ENCODE measurements around the gene MCF2L. TPM values are rescaled to one million over a fixed set of nuclear protein-coding genes. Genes with fewer than 3 reads are reported as not detected.

MCF2L gene
- polyA plus RNA-seq, 2 donors, result 10.9 to 19.4 TPM

DNA sequence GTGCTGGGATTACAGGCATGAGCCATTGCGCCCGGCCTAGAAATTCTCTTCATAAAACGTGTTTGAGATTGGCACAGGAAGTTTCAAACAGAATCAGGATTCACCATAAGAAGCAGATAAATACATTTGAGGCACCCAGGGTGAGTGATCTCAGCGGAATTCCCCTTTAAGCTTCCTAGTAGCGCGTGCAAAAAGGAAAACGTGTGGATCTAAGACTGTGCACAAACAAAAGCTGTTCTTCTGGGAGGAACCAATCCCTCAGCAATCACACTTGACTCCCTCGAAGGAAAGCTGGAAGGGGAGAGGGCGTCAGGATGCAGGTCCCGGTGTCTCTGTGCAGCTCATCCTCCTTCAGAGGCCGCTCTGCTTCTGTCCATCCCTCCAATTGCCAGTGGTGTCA is 15.5 kb downstream of the MCF2L start:
- H3K27me3 ChIP-seq (ENCODE audit: control insufficient read depth in 1 of 2, insufficient read depth in 2 of 2, low read length in 2 of 2), result peaks cover 0 to 2% of the 10 kb centered on the region in 2 donors
- peaks cover 0 to 4% of the 10 kb centered on the region in 2 donors for H3K9me3 ChIP-seq (ENCODE audit: control insufficient read depth in 2 of 2, insufficient read depth in 1 of 2, low read depth in 1 of 2, low read length in 1 of 2)
- H3K27ac ChIP-seq (ENCODE audit: low read depth in 2 of 2, low read length in 1 of 2), result peak overlapping the region in 1 of 2 donors; percentile 25
- WGBS, 2 donors, result 56 to 60% methylated on average over 11 of the region's 11 CpGs
- H3K36me3 ChIP-seq (ENCODE audit: control insufficient read depth in 2 of 2, insufficient read depth in 2 of 2, low read length in 1 of 2), result no peaks in the 10 kb centered on the region
- H3K4me1 ChIP-seq (ENCODE audit: control insufficient read depth in 2 of 2, insufficient read depth in 2 of 2, low read length in 1 of 2), result peaks cover 0 to 5% of the 10 kb centered on the region in 2 donors
- peak overlapping the region; percentile 54 for H3K4me3 ChIP-seq (ENCODE audit: low read depth in 1 of 2, low read length in 2 of 2)

DNA sequence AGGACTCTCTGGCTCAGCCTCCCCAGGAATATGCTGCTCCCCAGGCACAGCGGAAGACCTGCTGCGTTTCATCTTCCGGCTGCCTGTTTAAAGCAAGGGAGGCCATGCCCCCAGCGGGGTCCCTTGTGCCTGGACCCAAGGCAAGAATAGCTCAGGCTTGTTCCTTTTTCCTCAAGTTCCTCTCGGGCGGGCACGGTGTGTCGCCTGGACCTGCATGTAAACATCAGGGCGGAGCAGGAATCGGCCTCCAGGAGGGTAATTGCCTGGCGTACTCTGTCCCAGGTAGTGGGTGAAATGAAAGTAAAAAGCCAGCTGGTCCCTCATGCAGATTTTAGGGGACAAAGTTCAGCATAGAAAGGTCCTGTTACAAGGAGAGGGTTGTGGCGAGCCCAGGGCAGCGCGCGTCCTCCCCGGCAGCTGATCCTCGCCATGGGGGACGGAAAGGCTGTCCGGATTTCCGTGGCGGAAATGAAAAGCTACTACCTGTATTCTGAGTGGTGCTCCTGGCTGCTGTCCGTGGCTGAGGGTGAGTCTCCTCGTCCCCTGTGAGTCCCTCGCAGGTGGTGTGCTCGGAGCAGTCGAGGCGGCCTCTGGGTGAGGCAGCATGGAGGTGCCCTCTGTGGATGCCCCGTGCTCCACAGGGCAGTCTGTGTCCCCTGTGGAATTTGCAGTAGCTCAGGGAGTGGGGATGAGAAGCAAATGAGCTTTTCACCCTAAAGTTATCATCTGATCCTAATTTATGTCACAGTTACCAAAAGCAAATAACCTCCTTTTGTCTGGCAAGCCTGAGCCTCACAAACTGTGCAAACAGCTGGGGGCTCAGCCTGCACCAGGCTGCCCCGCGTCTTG is 16.2 kb downstream of the MCF2L start:
- H3K9me3 ChIP-seq (ENCODE audit: control insufficient read depth in 2 of 2, insufficient read depth in 1 of 2, low read depth in 1 of 2, low read length in 1 of 2), result peaks cover 0 to 9% of the 10 kb centered on the region in 2 donors
- 39 to 47% methylated on average over 30 of the region's 30 CpGs for WGBS, 2 donors
- H3K4me3 ChIP-seq (ENCODE audit: low read depth in 1 of 2, low read length in 2 of 2), result peak overlapping the region; percentile 54
- peak overlapping the region; percentile 10 to 25 for H3K27ac ChIP-seq (ENCODE audit: low read depth in 2 of 2, low read length in 1 of 2)
- peaks cover 0 to 5% of the 10 kb centered on the region in 2 donors for H3K4me1 ChIP-seq (ENCODE audit: control insufficient read depth in 2 of 2, insufficient read depth in 2 of 2, low read length in 1 of 2)
- H3K27me3 ChIP-seq (ENCODE audit: control insufficient read depth in 1 of 2, insufficient read depth in 2 of 2, low read length in 2 of 2), result peaks cover 0 to under 1% of the 10 kb centered on the region in 2 donors
- no peaks in the 10 kb centered on the region for H3K36me3 ChIP-seq (ENCODE audit: control insufficient read depth in 2 of 2, insufficient read depth in 2 of 2, low read length in 1 of 2)

DNA sequence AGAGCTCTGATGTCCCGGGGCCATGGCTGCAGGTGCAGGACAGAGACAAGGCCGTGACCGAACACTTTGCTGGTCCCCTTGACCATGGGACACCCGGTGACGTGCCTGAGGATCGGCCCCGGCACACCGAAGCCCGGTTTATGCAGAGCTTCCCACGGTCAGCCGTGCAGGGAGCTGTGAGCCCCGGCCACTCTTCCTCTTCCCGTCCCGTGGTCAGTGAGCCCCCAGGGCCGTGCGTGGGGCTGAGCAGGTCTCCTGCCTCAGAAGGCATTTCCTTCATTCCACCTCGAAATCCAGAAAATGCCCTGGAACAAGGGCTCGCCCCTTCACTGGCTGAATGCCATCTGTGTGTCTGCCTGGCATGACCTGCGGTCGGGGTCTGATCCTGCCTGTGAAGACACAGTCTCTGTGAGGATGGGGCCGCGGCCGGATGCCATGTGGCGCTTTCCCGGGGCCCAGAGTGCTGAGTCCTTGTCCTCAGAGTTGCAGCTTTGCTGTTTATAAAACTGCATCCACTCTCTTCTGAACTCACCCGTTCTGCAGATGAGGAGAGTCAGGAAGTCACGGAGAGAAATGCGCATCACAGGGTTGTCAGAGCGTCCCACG is 16.9 kb downstream of the MCF2L start:
- peaks cover 0 to 8% of the 10 kb centered on the region in 2 donors for H3K4me1 ChIP-seq (ENCODE audit: control insufficient read depth in 2 of 2, insufficient read depth in 2 of 2, low read length in 1 of 2)
- H3K4me3 ChIP-seq (ENCODE audit: low read depth in 1 of 2, low read length in 2 of 2), result peak overlapping the region in 1 of 2 donors; percentile 54
- no peak overlapping the region for H3K27ac ChIP-seq (ENCODE audit: low read depth in 2 of 2, low read length in 1 of 2)
- H3K9me3 ChIP-seq (ENCODE audit: control insufficient read depth in 2 of 2, insufficient read depth in 1 of 2, low read depth in 1 of 2, low read length in 1 of 2), result peaks cover 0 to 9% of the 10 kb centered on the region in 2 donors
- no peaks in the 10 kb centered on the region for H3K27me3 ChIP-seq (ENCODE audit: control insufficient read depth in 1 of 2, insufficient read depth in 2 of 2, low read length in 2 of 2)
- no peaks in the 10 kb centered on the region for H3K36me3 ChIP-seq (ENCODE audit: control insufficient read depth in 2 of 2, insufficient read depth in 2 of 2, low read length in 1 of 2)
- WGBS, 2 donors, result 54 to 56% methylated on average over 30 of the region's 30 CpGs

DNA sequence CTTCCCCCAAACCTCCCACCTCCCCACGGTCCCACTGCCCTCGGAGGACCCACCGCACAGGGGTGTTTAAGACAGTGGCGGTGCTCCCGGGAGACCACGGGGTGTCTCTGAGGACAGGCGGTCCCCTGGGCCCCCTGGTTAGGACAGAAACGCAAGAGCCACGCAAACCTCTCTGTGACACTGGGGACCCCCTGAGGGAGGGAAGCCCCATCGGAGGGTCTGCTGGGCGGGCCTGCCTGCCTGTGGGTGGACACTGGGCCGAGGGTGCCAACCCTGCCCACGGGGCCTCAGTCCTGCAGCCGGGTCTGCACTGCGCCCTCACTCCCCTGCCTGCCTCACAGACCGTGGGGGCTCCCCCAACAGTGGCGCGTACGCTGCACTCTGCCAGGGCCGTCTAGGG is 17.5 kb downstream of the MCF2L start:
- no peak overlapping the region for H3K4me3 ChIP-seq (ENCODE audit: low read depth in 1 of 2, low read length in 2 of 2)
- H3K27ac ChIP-seq (ENCODE audit: low read depth in 2 of 2, low read length in 1 of 2), result no peak overlapping the region
- H3K36me3 ChIP-seq (ENCODE audit: control insufficient read depth in 2 of 2, insufficient read depth in 2 of 2, low read length in 1 of 2), result no peaks in the 10 kb centered on the region
- peaks cover 0 to 9% of the 10 kb centered on the region in 2 donors for H3K9me3 ChIP-seq (ENCODE audit: control insufficient read depth in 2 of 2, insufficient read depth in 1 of 2, low read depth in 1 of 2, low read length in 1 of 2)
- no peaks in the 10 kb centered on the region for H3K27me3 ChIP-seq (ENCODE audit: control insufficient read depth in 1 of 2, insufficient read depth in 2 of 2, low read length in 2 of 2)
- H3K4me1 ChIP-seq (ENCODE audit: control insufficient read depth in 2 of 2, insufficient read depth in 2 of 2, low read length in 1 of 2), result peaks cover 0 to 9% of the 10 kb centered on the region in 2 donors
- 86 to 88% methylated on average over 20 of the region's 20 CpGs for WGBS, 2 donors

DNA sequence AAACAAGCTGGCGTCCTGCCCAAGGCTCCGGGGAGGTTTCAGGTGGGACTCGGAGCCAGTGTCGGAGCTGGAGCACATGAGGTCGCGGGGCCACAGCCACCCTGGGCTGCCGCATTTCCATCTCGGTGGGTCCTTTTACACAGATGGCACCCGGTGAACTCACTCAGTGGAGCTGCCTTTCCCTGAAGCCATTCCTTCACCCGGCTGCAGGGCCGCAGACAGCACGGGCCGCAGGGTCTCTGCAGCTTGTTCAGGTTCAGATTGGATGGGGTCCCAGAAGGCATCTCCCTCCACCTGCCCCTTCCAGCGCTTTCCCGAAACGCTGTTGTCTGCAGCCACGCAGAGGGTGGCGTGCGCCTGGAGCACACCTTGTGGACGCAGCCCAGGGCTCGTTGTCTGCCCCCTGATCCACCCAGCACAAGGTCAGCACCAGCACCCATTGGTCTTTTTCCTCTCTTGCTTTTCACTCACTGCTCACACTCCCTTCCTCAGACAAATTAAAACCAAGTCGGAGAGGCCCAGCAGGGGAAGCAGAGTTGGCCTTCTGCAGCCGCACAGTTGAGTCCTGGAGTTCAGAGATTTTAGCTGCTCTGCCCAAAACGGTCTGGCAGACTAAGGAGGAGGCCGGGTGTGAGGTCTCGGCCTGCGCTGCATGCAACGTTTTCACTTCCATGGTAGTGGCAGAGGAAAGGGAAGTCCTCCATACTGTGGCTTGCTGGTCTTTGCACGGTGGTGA is 18.1 kb downstream of the MCF2L start:
- Histone ChIP-seq H3K4me1 (ENCODE audit: control insufficient read depth in 2 of 2, insufficient read depth in 2 of 2, low read length in 1 of 2) (peaks cover 0 to 9% of the 10 kb centered on the region in 2 donors), H3K27ac (ENCODE audit: low read depth in 2 of 2, low read length in 1 of 2) (no peak overlapping the region), H3K36me3 (ENCODE audit: control insufficient read depth in 2 of 2, insufficient read depth in 2 of 2, low read length in 1 of 2) (no peaks in the 10 kb centered on the region), H3K27me3 (ENCODE audit: control insufficient read depth in 1 of 2, insufficient read depth in 2 of 2, low read length in 2 of 2) (no peaks in the 10 kb centered on the region), H3K4me3 (ENCODE audit: low read depth in 1 of 2, low read length in 2 of 2) (no peak overlapping the region), H3K9me3 (ENCODE audit: control insufficient read depth in 2 of 2, insufficient read depth in 1 of 2, low read depth in 1 of 2, low read length in 1 of 2) (peaks cover 0 to 9% of the 10 kb centered on the region in 2 donors)
- 78 to 81% methylated on average over 28 to 29 of the region's 29 CpGs for WGBS, 2 donors

DNA sequence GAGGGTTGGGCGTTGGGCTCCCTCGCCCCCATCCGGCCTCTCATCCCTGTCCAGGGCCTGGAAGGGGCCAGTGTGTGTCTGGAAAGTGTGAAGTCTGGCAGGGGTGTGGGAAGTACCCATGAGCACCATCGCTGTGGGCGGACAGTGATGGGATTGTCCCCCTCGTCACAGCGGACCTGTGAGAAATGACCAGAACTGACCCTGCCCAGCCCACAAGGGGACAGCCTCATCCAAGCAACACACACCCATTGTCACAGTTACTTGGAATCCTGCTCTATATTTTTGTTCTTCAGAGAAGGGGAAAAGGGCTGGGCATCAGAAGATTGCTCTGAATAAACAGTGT is 18.6 kb downstream of the MCF2L start:
- no peak overlapping the region for H3K4me3 ChIP-seq (ENCODE audit: low read depth in 1 of 2, low read length in 2 of 2)
- no peaks in the 10 kb centered on the region for H3K36me3 ChIP-seq (ENCODE audit: control insufficient read depth in 2 of 2, insufficient read depth in 2 of 2, low read length in 1 of 2)
- peaks cover 0 to 9% of the 10 kb centered on the region in 2 donors for H3K4me1 ChIP-seq (ENCODE audit: control insufficient read depth in 2 of 2, insufficient read depth in 2 of 2, low read length in 1 of 2)
- H3K9me3 ChIP-seq (ENCODE audit: control insufficient read depth in 2 of 2, insufficient read depth in 1 of 2, low read depth in 1 of 2, low read length in 1 of 2), result peaks cover 0 to 9% of the 10 kb centered on the region in 2 donors
- 83 to 84% methylated on average over 7 of the region's 7 CpGs for WGBS, 2 donors
- no peak overlapping the region for H3K27ac ChIP-seq (ENCODE audit: low read depth in 2 of 2, low read length in 1 of 2)
- H3K27me3 ChIP-seq (ENCODE audit: control insufficient read depth in 1 of 2, insufficient read depth in 2 of 2, low read length in 2 of 2), result no peaks in the 10 kb centered on the region

DNA sequence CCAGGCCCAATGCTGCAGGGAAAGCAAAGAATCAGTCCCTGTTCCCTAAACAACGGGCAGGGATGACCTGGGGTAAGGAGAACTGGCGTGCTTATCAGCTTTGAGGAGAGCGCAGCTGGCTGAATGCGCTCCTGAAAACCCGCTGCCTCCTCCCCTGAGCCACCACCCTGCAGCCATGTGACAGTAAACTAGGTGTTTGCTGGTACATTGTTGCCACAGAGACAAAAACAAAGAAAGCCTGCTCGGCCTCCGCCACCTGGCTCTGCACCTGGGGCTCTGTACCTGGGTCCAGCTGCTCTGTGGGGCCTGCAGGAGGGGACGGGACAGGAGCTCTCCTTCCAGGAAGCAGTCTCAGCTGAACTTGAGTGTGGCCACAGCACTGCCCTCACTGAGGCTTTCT is 21.8 kb downstream of the MCF2L start:
- 34 to 50% methylated on average over 8 of the region's 8 CpGs for WGBS, 2 donors
- Histone ChIP-seq H3K27ac (ENCODE audit: low read depth in 2 of 2, low read length in 1 of 2) (no peak overlapping the region), H3K36me3 (ENCODE audit: control insufficient read depth in 2 of 2, insufficient read depth in 2 of 2, low read length in 1 of 2) (no peaks in the 10 kb centered on the region), H3K9me3 (ENCODE audit: control insufficient read depth in 2 of 2, insufficient read depth in 1 of 2, low read depth in 1 of 2, low read length in 1 of 2) (peaks cover 0 to 9% of the 10 kb centered on the region in 2 donors), H3K4me1 (ENCODE audit: control insufficient read depth in 2 of 2, insufficient read depth in 2 of 2, low read length in 1 of 2) (peaks cover 0 to 18% of the 10 kb centered on the region in 2 donors), H3K27me3 (ENCODE audit: control insufficient read depth in 1 of 2, insufficient read depth in 2 of 2, low read length in 2 of 2) (no peaks in the 10 kb centered on the region), H3K4me3 (ENCODE audit: low read depth in 1 of 2, low read length in 2 of 2) (no peak overlapping the region)

DNA sequence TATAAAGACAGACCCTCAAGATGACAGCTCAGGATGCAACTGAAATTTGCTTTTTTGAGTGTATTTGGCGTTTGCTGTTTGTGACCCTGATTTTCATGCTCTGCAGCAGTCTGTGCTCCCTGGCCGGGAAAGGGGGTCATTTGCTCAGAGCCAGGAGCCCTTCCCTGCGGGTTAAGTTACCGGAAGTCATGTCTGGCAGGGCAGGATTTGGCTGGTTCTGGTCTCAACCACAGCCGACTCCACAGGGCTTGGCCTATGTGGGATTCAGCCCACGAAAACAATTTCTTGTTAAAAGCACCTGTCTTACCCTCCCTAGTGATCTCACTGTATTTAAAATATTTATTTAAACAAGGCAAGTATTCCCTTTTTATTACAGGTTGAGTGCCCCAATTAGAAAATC is 22.6 kb downstream of the MCF2L start:
- Histone ChIP-seq H3K9me3 (ENCODE audit: control insufficient read depth in 2 of 2, insufficient read depth in 1 of 2, low read depth in 1 of 2, low read length in 1 of 2) (peaks cover 0 to 5% of the 10 kb centered on the region in 2 donors), H3K27ac (ENCODE audit: low read depth in 2 of 2, low read length in 1 of 2) (no peak overlapping the region), H3K27me3 (ENCODE audit: control insufficient read depth in 1 of 2, insufficient read depth in 2 of 2, low read length in 2 of 2) (no peaks in the 10 kb centered on the region), H3K4me1 (ENCODE audit: control insufficient read depth in 2 of 2, insufficient read depth in 2 of 2, low read length in 1 of 2) (peaks cover 0 to 19% of the 10 kb centered on the region in 2 donors), H3K36me3 (ENCODE audit: control insufficient read depth in 2 of 2, insufficient read depth in 2 of 2, low read length in 1 of 2) (no peaks in the 10 kb centered on the region), H3K4me3 (ENCODE audit: low read depth in 1 of 2, low read length in 2 of 2) (no peak overlapping the region)
- 53 to 59% methylated on average over 6 of the region's 6 CpGs for WGBS, 2 donors

DNA sequence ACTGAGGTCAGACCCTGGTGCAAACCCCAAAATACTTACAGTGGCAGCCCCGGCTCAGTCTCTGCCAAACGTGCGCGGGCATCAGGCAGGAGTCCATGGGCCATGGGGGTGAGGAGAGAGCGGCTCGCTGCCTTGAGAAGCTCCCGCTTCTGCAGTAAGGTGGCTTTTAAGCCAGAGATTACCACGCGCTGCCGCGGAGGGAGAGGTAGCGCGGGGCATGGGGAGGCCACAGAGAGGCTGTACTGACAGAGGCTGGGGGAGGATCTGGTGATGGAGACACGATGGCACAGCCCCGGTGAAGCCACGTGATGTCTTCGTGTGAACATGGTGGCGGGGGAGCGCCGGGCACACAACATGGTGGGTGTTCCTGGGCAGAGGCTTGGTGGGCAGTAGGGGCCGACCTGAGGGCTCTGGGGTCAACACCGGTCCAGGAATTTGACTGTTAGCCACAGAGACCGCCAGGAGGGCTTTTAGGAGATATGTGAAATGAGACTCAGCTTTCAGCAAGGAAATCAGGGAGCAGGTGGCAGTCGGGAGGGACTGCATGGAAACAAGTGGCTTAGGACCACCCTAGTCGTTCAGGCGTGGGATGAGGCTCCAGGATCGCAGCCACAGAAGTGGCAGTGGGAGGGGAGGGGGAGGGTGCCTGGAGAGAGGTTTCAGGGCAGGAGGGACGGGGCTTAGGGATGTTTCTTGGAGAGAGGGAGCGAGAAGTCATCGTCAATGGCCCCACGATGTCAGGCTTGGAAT is 24.1 kb downstream of the MCF2L start:
- Histone ChIP-seq H3K36me3 (ENCODE audit: control insufficient read depth in 2 of 2, insufficient read depth in 2 of 2, low read length in 1 of 2) (no peaks in the 10 kb centered on the region), H3K4me3 (ENCODE audit: low read depth in 1 of 2, low read length in 2 of 2) (no peak overlapping the region), H3K4me1 (ENCODE audit: control insufficient read depth in 2 of 2, insufficient read depth in 2 of 2, low read length in 1 of 2) (peaks cover 0 to 28% of the 10 kb centered on the region in 2 donors), H3K27me3 (ENCODE audit: control insufficient read depth in 1 of 2, insufficient read depth in 2 of 2, low read length in 2 of 2) (no peaks in the 10 kb centered on the region), H3K27ac (ENCODE audit: low read depth in 2 of 2, low read length in 1 of 2) (no peak overlapping the region), H3K9me3 (ENCODE audit: control insufficient read depth in 2 of 2, insufficient read depth in 1 of 2, low read depth in 1 of 2, low read length in 1 of 2) (peaks cover 0 to 5% of the 10 kb centered on the region in 2 donors)
- 88 to 91% methylated on average over 31 of the region's 31 CpGs for WGBS, 2 donors

Data from esophagus (tissue), 2 donors.